Subcutaneous abdominal adipose tissue (tissue), 5 donors: ENCODE measurements around the gene RPL35A.
"Not testable (repeated sequence)": the region's sequence is repeated elsewhere in the genome, so short reads cannot be mapped to it uniquely, and the experiment has no call there.

Experiments
- H3K27ac ChIP-seq: one replicate; pipeline ENCODE4 v1.7.0; 2013; ENCODE audit warnings: low read depth, mild to moderate bottlenecking, inconsistent platforms, low read length, moderate library complexity
- H3K27me3 ChIP-seq, 5 donors: one replicate each; pipeline ENCODE4 v1.7.0; 2013; ENCODE audit warnings: low read length in 5 of 5, inconsistent platforms in 1 of 5; ENCODE audit not compliant: control insufficient read depth in 5 of 5, insufficient read depth in 4 of 5
- H3K36me3 ChIP-seq, 5 donors: one replicate each; pipeline ENCODE4 v1.7.0; 2013; ENCODE audit warnings: low read length in 5 of 5; ENCODE audit not compliant: control insufficient read depth in 5 of 5, insufficient read depth in 5 of 5
- H3K4me1 ChIP-seq, 5 donors: one replicate each; pipeline ENCODE4 v1.7.0; 2013; ENCODE audit warnings: low read length in 5 of 5, mild to moderate bottlenecking in 3 of 5, moderate library complexity in 1 of 5; ENCODE audit not compliant: control insufficient read depth in 5 of 5, insufficient read depth in 5 of 5
- H3K4me3 ChIP-seq, 5 donors: one replicate each; pipeline ENCODE4 v1.7.0; 2013; ENCODE audit warnings: low read length in 5 of 5, low read depth in 1 of 5
- H3K9ac ChIP-seq, 5 donors: one replicate each; pipeline ENCODE4 v1.7.0; 2013; ENCODE audit warnings: low read length in 5 of 5, mild to moderate bottlenecking in 4 of 5, moderate library complexity in 3 of 5
- H3K9me3 ChIP-seq, 5 donors: one replicate each; pipeline ENCODE4 v1.7.0; 2013; ENCODE audit warnings: low read length in 5 of 5; ENCODE audit not compliant: control insufficient read depth in 5 of 5
- donor health status: healthy.
- donor health status: healthy.
- donor health status: healthy.
- donor health status: healthy.
- donor health status: healthy.

RPL35A gene

DNA sequence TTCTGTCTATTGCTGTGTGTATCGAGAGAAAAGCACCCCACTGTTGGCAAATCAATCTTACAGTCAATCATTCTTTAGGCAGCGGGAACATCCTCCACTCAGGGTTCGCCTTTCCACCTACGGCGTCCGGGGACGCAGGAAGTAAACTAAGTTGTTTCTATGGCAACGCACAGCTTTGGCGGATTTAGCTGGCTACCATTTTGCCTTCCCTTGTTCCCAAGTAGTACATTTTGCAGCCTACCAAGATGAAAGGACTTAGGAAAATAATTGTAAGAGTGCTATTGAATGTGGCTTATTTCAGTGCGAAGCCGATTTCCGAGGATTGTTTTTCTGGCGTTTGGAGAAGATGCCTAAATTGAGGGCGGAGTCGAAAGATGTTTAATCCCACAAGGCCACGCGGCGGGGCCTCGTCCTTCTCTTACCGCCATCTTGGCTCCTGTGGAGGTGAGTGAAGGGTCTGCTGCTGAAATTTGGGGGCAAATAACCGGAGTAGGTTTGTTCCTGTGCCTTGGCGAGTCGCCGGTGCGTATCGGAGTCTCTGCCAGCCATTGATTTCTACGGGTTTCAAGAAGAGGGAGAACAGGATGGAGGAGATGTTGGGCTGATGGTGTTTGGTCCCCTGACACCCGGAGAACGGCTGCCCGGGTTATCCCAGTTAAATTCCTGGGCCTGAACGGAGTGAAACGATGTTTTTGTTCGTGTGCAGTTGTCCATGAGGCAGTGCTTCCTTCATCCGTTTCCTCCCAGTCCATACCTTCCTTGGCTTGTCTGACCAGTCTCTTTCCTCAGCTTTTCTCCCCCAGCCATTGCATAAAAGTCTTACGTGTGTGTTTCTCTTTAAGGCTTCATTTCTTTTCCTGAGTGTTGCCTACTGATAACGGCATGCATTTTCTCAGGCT is at the start of gene RPL35A:
RPL35A (plus strand) TSS at position 413 of the 899 bp plus-strand sequence. CDS start 778 bp downstream, outside the sequence.
- peak within 1 kb of the TSS; percentile 98 for H3K27ac ChIP-seq
- peak within 1 kb of the TSS; percentile 68 to 91 (median 85) for H3K9ac ChIP-seq
- H3K4me1 ChIP-seq: peaks cover 5 to 51% (median 37%) of the 10 kb centered on the region in 5 donors
- H3K27me3 ChIP-seq: no peaks in the 10 kb centered on the region
- H3K4me3 ChIP-seq: peak within 1 kb of the TSS; percentile 78 to 100 (median 97)
- peaks cover 3 to 39% (median 27%) of the 10 kb centered on the region in 5 donors for H3K36me3 ChIP-seq
- no peaks in the 10 kb centered on the region for H3K9me3 ChIP-seq

DNA sequence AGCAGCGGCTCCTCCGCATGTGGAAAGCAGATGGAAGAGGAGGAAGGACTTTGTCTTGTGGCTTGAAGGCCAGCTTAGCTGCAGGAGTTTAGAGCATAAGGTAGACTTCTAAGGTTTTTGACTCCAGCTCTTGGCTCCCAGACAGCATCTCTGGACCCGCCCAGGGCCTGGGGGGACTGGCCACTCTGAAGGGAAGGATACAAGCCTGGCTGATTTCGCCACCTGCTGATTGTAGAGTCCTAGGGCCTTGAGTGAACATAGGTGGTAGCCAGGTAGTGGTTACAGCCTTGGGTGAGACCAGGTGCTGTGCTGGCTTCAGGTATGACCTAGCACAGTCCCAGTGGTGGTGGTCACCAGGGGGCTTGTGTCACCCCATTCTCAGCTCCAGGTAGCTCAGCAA is 48.4 kb upstream of the RPL35A start:
- H3K9ac ChIP-seq: no peak overlapping the region
- H3K27ac ChIP-seq: no peak overlapping the region
- H3K4me3 ChIP-seq: no peak overlapping the region
- no peaks in the 10 kb centered on the region for H3K27me3 ChIP-seq
- H3K9me3 ChIP-seq: no peaks in the 10 kb centered on the region
- H3K36me3 ChIP-seq: peaks cover 0 to 2% (median 0%) of the 10 kb centered on the region in 5 donors
- peaks cover 0 to 6% (median 3%) of the 10 kb centered on the region in 5 donors for H3K4me1 ChIP-seq

DNA sequence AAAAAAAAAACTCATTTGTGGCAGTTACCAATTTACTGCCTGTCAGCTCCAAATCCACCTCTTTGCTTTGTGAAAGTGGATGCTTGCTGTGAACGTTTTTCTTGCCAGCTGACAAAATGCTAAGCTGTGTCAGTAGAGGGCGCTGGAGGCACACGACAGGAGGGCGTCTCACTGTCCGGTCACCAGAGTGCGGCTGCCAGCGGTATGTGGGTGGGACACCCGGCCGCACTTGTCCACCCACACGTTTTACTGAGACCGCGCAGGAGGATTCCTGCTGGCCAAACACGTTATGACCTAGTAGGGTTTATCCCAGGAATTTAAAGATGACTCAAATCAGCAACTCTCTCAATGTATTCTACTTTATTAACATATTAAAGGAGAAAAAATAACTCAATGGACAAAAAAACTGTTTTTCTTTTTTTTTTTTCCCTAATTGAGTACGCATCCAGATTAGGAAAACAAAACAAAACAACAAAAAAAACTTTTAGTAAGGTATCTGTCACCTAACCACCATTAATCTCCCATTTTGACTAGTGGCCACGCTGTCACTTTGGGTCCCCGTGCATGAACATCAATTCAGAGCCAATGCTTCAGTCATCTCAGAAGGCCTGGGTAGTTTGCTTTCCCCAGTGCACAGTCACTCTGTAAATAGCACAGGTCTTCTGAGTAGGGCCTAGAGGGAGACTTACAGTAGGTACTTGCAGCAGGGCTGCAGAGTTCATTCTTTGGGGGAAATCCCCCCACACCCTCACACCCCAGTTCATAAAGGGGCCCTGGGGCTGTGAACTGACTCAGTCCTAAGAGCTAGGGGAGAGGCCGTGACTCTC is 43.8 kb upstream of the RPL35A start:
- Histone ChIP-seq H3K4me1 (peaks cover 0 to 6% (median 3%) of the 10 kb centered on the region in 5 donors), H3K9ac (peak overlapping the region in 1 of 5 donors; percentile 33), H3K4me3 (no peak overlapping the region), H3K36me3 (peaks cover 0 to 5% (median 0%) of the 10 kb centered on the region in 5 donors), H3K9me3 (no peaks in the 10 kb centered on the region), H3K27me3 (no peaks in the 10 kb centered on the region), H3K27ac (peak overlapping the region; percentile 32)

DNA sequence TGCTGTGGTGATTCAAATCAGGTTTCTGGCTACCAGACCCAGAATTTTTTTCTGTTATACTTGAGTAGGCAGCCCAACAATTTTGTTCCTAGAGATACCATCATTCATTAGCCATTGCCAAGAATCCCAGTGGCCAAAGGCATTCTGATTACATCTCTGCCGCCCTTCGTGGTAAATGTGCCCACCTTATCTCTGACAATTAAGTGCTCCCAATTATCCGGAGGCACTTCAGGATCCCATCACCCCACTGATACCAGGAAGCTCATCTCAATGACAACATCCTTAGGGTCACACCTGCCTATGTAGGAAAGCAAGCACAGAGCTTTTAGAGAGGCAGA is 43.2 kb upstream of the RPL35A start:
- Histone ChIP-seq H3K27me3 (no peaks in the 10 kb centered on the region), H3K27ac (peak overlapping the region; percentile 32), H3K9me3 (no peaks in the 10 kb centered on the region), H3K36me3 (peaks cover 0 to 5% (median 0%) of the 10 kb centered on the region in 5 donors), H3K4me3 (no peak overlapping the region), H3K4me1 (peaks cover 0 to 6% (median 3%) of the 10 kb centered on the region in 5 donors), H3K9ac (no peak overlapping the region)

DNA sequence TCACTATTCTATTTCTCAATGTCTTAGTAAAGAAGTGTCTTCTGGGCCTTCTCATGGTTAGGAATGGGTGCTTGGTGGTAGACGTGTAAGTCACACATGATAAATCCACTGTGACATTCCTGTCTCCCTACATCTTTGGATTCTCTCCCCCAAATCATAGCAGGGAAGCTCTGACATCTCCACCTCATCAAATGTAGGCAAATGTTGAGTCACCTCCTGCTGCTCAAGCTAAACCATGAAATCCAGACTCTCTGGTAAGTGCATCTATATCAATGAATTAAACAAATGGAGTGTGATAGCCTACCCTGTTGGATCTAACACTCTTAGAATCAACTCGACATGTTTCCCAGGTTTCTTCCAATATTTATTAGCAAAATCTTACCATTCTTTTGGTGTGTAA is 42.8 kb upstream of the RPL35A start:
- Histone ChIP-seq H3K9me3 (no peaks in the 10 kb centered on the region), H3K9ac (no peak overlapping the region), H3K4me1 (peaks cover 0 to 6% (median 3%) of the 10 kb centered on the region in 5 donors), H3K27ac (no peak overlapping the region), H3K36me3 (peaks cover 0 to 5% (median 0%) of the 10 kb centered on the region in 5 donors), H3K4me3 (no peak overlapping the region), H3K27me3 (no peaks in the 10 kb centered on the region)

DNA sequence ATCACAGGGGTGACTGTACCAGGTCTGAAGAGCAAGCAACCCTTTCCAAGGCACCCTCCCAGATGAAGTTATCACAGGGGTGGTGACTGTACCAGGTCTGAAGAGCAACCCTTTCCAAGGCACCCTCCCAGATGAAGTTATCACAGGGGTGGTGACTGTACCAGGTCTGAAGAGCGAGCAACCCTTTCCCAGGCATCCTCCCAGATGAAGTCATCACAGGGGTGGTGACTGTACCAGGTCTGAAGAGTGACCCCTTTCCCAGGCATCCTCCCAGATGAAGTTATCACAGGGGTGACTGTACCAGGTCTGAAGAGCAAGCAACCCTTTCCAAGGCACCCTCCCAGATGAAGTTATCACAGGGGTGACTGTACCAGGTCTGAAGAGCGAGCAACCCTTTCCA is 41.4 kb upstream of the RPL35A start:
- H3K9ac ChIP-seq, H3K27ac ChIP-seq, H3K4me1 ChIP-seq, H3K4me3 ChIP-seq, H3K27me3 ChIP-seq, H3K9me3 ChIP-seq: not testable (repeated sequence)
- H3K36me3 ChIP-seq: peaks cover 0 to 15% (median 8%) of the 10 kb centered on the region in 5 donors

DNA sequence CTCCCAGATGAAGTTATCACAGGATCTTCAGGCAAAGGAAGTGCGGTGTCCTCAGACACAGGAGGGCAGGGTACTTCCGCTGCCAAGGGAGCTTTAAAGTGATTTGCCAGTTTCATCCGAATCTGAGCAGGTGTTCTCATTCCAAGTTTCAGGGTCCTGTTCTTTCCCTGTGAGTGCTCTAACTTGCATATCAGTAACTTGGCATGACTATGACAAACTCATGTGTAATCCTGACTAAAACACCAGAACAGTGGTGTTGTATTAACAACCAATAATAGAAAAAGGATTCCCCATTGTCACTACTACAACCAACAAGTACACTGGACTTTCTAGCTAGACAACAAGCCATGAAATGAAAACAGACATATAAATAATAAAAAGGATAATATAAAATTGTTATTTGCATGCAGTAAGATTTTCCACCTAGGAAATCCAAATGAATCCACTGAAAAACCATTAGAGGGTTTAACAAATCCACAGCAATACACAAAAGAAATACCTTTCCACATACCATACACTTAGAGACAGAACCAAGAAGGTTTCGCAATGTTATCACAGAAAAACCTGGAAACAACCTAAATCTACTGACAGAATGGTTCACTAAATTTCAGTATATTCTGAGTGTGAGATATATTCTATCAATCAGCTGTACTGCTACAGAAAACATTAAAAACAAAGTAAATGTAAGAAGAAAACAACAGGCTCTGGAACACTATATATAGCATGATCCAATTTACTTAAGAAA is 40.9 kb upstream of the RPL35A start:
- Histone ChIP-seq H3K27ac (no peak overlapping the region), H3K27me3 (no peaks in the 10 kb centered on the region), H3K9ac (no peak overlapping the region), H3K4me3 (no peak overlapping the region), H3K36me3 (peaks cover 0 to 18% (median 11%) of the 10 kb centered on the region in 5 donors), H3K4me1 (peaks cover 0 to 6% (median 3%) of the 10 kb centered on the region in 5 donors), H3K9me3 (no peaks in the 10 kb centered on the region)

DNA sequence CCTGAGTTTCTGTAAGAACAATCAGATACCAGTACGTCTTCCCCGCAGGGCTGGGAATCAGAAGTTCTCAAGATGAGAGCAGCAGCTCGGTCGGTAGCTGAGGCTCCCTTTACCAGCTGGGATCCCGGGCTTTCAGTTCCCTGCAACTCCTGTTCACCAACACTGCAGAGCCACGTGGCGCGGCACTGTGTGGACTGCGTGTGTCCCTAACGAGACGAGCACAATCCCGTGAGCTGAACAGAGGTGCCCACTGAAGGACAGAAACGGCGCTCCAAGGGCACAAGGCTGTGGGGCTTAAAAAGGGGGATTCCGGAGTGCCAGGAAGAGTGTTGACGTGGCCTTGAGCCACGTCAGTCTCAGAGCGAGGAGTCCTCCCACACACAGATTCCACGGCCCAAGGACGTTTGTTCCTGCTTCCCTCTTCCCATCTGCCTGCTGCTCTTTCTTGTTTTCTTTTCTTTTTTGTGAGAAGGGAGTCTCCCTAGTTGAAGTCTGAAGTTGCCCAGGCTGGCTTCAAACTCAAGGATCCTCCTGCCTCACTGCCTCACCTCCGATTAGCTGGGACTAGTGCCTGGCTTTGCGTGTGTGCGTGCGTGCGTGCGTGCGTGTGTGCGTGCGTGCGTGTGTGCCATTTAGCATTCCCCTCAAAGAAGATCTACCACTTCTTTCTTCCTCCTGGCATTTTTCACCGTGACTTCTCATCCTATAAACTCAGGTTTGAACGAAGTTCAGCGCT is 37.1 kb upstream of the RPL35A start:
- Histone ChIP-seq H3K27ac (no peak overlapping the region), H3K36me3 (peaks cover 0 to 18% (median 11%) of the 10 kb centered on the region in 5 donors), H3K4me3 (no peak overlapping the region)

More for the DNA sequence above, 37.1 kb upstream of the RPL35A start:
- H3K4me1 ChIP-seq: peaks cover 0 to 3% (median 0%) of the 10 kb centered on the region in 5 donors
- no peaks in the 10 kb centered on the region for H3K27me3 ChIP-seq
- H3K9ac ChIP-seq: no peak overlapping the region
- H3K9me3 ChIP-seq: no peaks in the 10 kb centered on the region
